Left lung (tissue), 10 donors: Measurements from ENCODE around the gene SH3BP5L. TPM values are rescaled to one million over a fixed set of nuclear protein-coding genes. Genes with fewer than 3 reads are reported as not detected.

Experiments used
- ATAC-seq: fragments of 200-7000 bp; cut with Tn5 transposase; one replicate; pipeline ENCODE4 v1.9.1; 2020; ENCODE audit warnings: moderate library complexity
- DNase-seq, 4 donors: peaks; one replicate each; pipeline ENCODE4 v3.0.0-alpha.2; 2013 to 2020
- H3K27ac ChIP-seq, 2 donors: fragments of 200-600 bp; sonication (generic) in 1 of 2; one replicate each; pipeline versions ENCODE4 v1.5.0 to v1.8.0; 2020 to 2021
- H3K27me3 ChIP-seq, 2 donors: fragments of 200-600 bp; sonication (generic) in 1 of 2; one replicate each; pipeline versions ENCODE4 v1.5.0 to v1.8.0; 2020 to 2021
- H3K36me3 ChIP-seq, 2 donors: fragments of 200-600 bp; sonication (generic) in 1 of 2; one replicate each; pipeline versions ENCODE4 v1.5.0 to v1.8.0; 2020 to 2021
- H3K4me1 ChIP-seq, 2 donors: fragments of 200-600 bp; one replicate each; pipeline ENCODE4 v1.8.0; 2021
- H3K4me3 ChIP-seq, 2 donors: fragments of 200-600 bp; sonication (generic) in 1 of 2; one replicate each; pipeline versions ENCODE4 v1.5.0 to v1.8.0; 2020 to 2021; ENCODE audit warnings: mild to moderate bottlenecking in 1 of 2
- H3K9me3 ChIP-seq, 2 donors: fragments of 200-600 bp; sonication (generic) in 1 of 2; one replicate each; pipeline versions ENCODE4 v1.5.0 to v1.8.0; 2020 to 2021
- intact Hi-C, 2 donors: fragments of 100-400 bp; cut with DNase I; formaldehyde crosslinking; loops; one replicate each; pipeline versions ENCODE4 v1.11.2 to v1.14.2; 2022
- polyA plus RNA-seq, 6 donors: library from polyadenylated mRNA; unstranded; fragments of 120-200 nt; gene quantifications; one replicate each; pipeline ENCODE4 v1.2.1, GENCODE V29; 2013; ENCODE audit not compliant: insufficient read length in 6 of 6
- total RNA-seq, 2 donors: library from RNA; stranded (reverse); fragmentation: NEBNext Ultra II Directional; extraction: Animal tissue kit (Norgen Biotek cat#: 25700); gene quantifications; one replicate each; pipeline ENCODE4 v1.2.1, GENCODE V29; 2021
- TF ChIP-seq, protein P1 (sequence below), 2 donors: fragments of 200-600 bp; sonication (generic) in 1 of 2; IDR thresholded peaks; one replicate each; pipeline versions ENCODE4 v1.5.0 to v1.8.0; 2021; ENCODE audit warnings: antibody characterized with exemption in 2 of 2
- donor health status: DM: no; HTN: yes; CAD: no.
- donor health status: DM: no; HTN: no; CAD: no.

The SH3BP5L gene
- total and polyA plus RNA-seq, 8 donors = 23.0 to 26.5 (median 23.9) TPM

DNA sequence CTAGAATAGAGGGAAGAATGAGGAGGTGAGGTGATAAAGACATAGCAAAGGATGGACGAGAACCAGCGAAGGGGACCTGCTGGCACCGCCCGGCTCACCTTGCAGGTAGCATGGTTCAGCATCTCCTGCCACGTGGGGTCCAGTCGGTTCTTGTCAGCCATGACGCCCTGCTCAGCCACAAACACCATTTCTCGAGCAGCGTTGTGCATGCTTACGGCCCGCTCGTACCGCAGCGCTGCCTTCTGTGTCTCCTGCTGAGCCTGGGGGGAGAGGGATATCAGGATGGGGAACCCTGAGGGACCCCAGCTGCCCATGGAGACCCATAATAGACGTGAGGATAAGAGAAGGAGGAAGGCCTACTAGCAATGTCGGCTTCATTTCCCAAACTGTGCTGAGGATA lies 11.4 kb downstream of the SH3BP5L start:
- intact Hi-C loops = no loop called here
- Histone ChIP-seq H3K9me3 (no peaks in the 10 kb centered on the region), H3K4me3 (no peak overlapping the region), H3K27ac (no peak overlapping the region), H3K27me3 (no peaks in the 10 kb centered on the region), H3K36me3 (peaks cover 0 to 67% of the 10 kb centered on the region in 2 donors), H3K4me1 (peaks cover 0 to 57% of the 10 kb centered on the region in 2 donors)
- TF ChIP-seq, protein P1, sequence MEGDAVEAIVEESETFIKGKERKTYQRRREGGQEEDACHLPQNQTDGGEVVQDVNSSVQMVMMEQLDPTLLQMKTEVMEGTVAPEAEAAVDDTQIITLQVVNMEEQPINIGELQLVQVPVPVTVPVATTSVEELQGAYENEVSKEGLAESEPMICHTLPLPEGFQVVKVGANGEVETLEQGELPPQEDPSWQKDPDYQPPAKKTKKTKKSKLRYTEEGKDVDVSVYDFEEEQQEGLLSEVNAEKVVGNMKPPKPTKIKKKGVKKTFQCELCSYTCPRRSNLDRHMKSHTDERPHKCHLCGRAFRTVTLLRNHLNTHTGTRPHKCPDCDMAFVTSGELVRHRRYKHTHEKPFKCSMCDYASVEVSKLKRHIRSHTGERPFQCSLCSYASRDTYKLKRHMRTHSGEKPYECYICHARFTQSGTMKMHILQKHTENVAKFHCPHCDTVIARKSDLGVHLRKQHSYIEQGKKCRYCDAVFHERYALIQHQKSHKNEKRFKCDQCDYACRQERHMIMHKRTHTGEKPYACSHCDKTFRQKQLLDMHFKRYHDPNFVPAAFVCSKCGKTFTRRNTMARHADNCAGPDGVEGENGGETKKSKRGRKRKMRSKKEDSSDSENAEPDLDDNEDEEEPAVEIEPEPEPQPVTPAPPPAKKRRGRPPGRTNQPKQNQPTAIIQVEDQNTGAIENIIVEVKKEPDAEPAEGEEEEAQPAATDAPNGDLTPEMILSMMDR (IDR thresholded peaks at IDR 0.05) = no peak
- no peak for ATAC-seq
- DNase-seq = no peak

DNA sequence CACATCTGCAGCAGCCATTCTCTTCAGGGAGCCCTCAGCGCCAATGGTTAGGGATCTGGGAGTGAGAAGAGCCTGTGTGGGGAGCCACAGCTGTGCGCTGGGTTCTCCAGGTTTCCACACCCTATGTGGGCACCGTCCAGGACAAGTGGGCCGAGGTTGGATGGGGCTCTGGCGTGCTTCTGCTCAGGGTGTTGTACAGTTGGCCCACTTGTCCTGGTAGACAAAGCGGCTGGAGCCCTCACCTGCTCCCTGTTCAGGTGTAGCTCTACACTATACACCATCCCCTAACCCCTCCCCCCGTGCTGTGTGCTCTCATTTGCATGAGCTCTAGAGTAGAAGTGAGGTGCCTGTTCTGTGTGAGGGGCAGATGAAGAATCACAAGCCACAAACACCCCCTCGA lies 12.2 kb downstream of the SH3BP5L start:
- H3K36me3 ChIP-seq = peaks cover 0 to 67% of the 10 kb centered on the region in 2 donors

DNA sequence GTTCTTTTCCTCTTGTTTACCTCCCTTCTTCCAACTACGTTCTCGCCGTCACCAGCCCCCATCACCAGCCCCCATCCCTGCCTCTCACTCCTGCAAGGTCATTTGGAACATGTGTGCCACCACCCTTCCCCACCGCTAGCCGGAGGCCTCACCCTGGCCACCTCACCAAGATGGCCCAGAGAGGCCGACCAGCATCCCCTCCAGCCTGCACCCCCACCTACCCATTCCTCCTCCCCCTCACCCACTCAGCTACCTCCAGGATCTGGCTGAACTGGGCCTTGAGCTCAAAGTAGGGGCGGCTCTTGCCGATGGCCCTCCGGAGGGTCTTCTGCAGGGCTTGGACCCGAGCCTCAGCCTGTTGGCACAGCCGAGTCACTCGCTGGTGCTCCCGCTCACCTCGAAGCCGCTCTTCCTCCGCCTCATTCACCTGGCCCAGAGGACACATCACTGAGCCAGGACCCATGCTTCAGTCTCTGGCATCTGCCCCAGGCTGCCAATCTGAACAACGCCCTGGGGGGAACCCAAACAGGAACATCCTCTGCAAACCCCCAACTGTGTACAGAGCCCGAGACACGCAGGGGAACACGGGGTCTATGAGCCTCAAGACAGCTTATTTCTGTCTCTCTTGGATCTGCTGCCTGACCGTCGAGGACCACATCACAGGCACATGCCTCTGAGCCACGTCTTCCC lies 12.8 kb downstream of the SH3BP5L start:
- Histone ChIP-seq H3K27me3 (no peaks in the 10 kb centered on the region), H3K9me3 (no peaks in the 10 kb centered on the region), H3K36me3 (peaks cover 0 to 67% of the 10 kb centered on the region in 2 donors), H3K4me1 (peaks cover 0 to 42% of the 10 kb centered on the region in 2 donors), H3K4me3 (no peak overlapping the region), H3K27ac (no peak overlapping the region)
- TF ChIP-seq, protein P1 (IDR thresholded peaks at IDR 0.05) = no peak
- intact Hi-C loops = no loop called here
- DNase-seq (no peak), ATAC-seq (no peak)

More for the DNA sequence above, 12.2 kb downstream of the SH3BP5L start:
- TF ChIP-seq, protein P1 (IDR thresholded peaks at IDR 0.05) = no peak
- Histone ChIP-seq H3K9me3 (no peaks in the 10 kb centered on the region), H3K4me3 (no peak overlapping the region), H3K27me3 (no peaks in the 10 kb centered on the region), H3K27ac (no peak overlapping the region), H3K4me1 (peaks cover 0 to 49% of the 10 kb centered on the region in 2 donors)
- no peak for DNase-seq
- ATAC-seq = no peak
- intact Hi-C loops = no loop called here

DNA sequence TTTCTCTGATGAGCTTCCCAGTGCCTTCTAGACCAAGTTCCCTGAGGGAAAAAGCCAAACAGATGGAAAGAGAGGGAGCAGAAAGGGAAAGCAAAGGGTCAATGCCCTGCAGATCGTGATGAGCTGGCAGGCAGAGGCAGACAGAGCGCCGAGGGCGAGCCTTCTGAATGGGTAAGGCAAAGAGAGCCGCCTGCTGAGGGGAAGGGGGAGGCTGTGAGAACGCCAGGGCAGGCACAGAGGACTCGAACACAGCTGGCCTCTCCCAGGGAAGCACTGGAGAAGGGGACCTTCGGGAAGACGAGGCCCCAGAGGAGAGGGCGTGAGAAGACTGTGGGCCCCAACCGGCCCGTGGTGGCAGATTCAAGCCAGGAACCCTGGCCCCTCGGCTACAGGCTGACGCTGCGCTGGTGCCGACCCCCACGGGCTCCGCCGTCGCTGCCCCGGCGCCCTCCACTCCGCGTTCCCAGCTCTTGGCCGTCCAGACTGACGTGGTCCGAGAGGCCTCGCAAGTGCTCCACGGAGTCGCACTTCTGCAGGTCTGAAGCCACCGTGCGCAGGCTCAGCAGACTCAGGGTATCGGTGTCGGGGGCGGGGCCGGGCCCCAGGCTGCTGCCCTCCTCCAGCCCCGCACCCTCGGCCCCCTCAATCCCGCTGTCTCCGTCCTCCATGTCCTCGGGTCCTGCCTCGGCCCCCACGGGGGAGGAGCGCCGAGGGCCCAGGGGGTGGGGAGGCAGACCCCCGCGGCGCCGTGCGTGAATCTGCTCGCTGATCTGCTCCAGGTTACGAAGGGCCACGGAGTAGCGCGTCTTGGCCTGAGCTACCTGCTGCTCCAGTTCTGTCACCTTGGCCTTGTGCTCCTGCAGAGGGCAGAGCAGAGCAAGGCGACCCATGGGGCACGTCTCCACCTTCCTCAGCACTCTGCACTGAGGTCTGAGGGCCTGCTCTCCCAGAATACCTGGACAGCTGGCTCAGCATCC lies 13.9 kb downstream of the SH3BP5L start:
- Histone ChIP-seq H3K9me3 (no peaks in the 10 kb centered on the region), H3K36me3 (peaks cover 0 to 60% of the 10 kb centered on the region in 2 donors), H3K27me3 (no peaks in the 10 kb centered on the region), H3K27ac (no peak overlapping the region), H3K4me3 (no peak overlapping the region), H3K4me1 (peaks cover 0 to 41% of the 10 kb centered on the region in 2 donors)
- ATAC-seq (peak; percentile 30), DNase-seq (peak in 1 of 4 donors; percentile 75)
- intact Hi-C loops = no loop called here
- TF ChIP-seq, protein P1 (IDR thresholded peaks at IDR 0.05) = no peak
